Frontal cortex (tissue), 4 donors: ENCODE measurements around the gene KCNN3. TPM values are rescaled to one million over a fixed set of nuclear protein-coding genes. Genes with fewer than 3 reads are reported as not detected.

Experiments used
- DNase-seq, 2 donors: peaks; one replicate each; pipeline ENCODE4 v3.0.0; 2012; ENCODE audit warnings: low spot score in 2 of 2
- FAIRE-seq: peaks from 2 replicates; lab custom pipeline; 2012; peaks lifted over from hg19 to GRCh38; lab: Jason Lieb, UNC
- total RNA-seq: library from RNA; depleted of rRNA; stranded (reverse); fragments of >200 nt; gene quantifications from one replicate; pipeline ENCODE4 v1.2.3, GENCODE V29; 2014
- donor health status: control.
- donor health status: control.
- donor health status: control.

KCNN3 gene
- total RNA-seq, 1 donor from 2014 or later: 2.4 TPM

GRCh38 chr1:154863315-154864174 is 6.5 kb downstream of the KCNN3 start:
- no peak for DNase-seq
- FAIRE-seq: no peak

GRCh38 chr1:154862907-154863306 is 7.2 kb downstream of the KCNN3 start:
- DNase-seq (no peak), FAIRE-seq (no peak)

GRCh38 chr1:154861607-154862094 is 8.4 kb downstream of the KCNN3 start:
- FAIRE-seq (no peak), DNase-seq (no peak)

GRCh38 chr1:154860156-154860870 is 9.8 kb downstream of the KCNN3 start:
- DNase-seq (no peak), FAIRE-seq (no peak)

- FAIRE-seq: no peak
Measured at GRCh38 chr1:154859786-154860155, 10.3 kb downstream of the KCNN3 start.

GRCh38 chr1:154859151-154859785 is 10.8 kb downstream of the KCNN3 start:
- FAIRE-seq (no peak), DNase-seq (no peak)

More at GRCh38 chr1:154859786-154860155, 10.3 kb downstream of the KCNN3 start:
- no peak for DNase-seq

- DNase-seq (no peak), FAIRE-seq (no peak)
Measured at GRCh38 chr1:154857441-154858215, 12.5 kb downstream of the KCNN3 start.

- no peak for FAIRE-seq
- no peak for DNase-seq
Measured at GRCh38 chr1:154857022-154857421, 13.1 kb downstream of the KCNN3 start.

- DNase-seq: no peak
- no peak for FAIRE-seq
Measured at GRCh38 chr1:154856544-154856943, 13.5 kb downstream of the KCNN3 start.

- FAIRE-seq (no peak), DNase-seq (no peak)
Measured at GRCh38 chr1:154856049-154856448, 14.0 kb downstream of the KCNN3 start.

GRCh38 chr1:154855186-154855851 is 14.8 kb downstream of the KCNN3 start:
- FAIRE-seq (no peak), DNase-seq (no peak)

- DNase-seq: no peak
- no peak for FAIRE-seq
Measured at GRCh38 chr1:154852845-154853244, 17.2 kb downstream of the KCNN3 start.

GRCh38 chr1:154851392-154852177 is 18.5 kb downstream of the KCNN3 start:
- no peak for DNase-seq

GRCh38 chr1:154849645-154850131 is 20.4 kb downstream of the KCNN3 start:
- no peak for FAIRE-seq
- DNase-seq: no peak

More at GRCh38 chr1:154851392-154852177, 18.5 kb downstream of the KCNN3 start:
- FAIRE-seq: no peak

- no peak for FAIRE-seq
Measured at GRCh38 chr1:154848983-154849382, 21.1 kb downstream of the KCNN3 start.

GRCh38 chr1:154847891-154848290 is 22.2 kb downstream of the KCNN3 start:
- DNase-seq (peak; percentile 47 to 78), FAIRE-seq (no peak)

More at GRCh38 chr1:154848983-154849382, 21.1 kb downstream of the KCNN3 start:
- DNase-seq: no peak

GRCh38 chr1:154846565-154847442 is 23.3 kb downstream of the KCNN3 start:
- FAIRE-seq: no peak
- DNase-seq: peak in 1 of 2 donors; percentile 59
